CD4-positive, alpha-beta T cell (primary cell): ENCODE results near the gene SRR. TPM values are rescaled to one million over a fixed set of nuclear protein-coding genes. Genes with fewer than 3 reads are reported as not detected.
"Not testable (repeated sequence)": the region's sequence is repeated elsewhere in the genome, so short reads cannot be mapped to it uniquely, and the experiment has no call there.

Experiments used
- ATAC-seq: fragments of 200-7000 bp; cut with Tn5 transposase; one replicate; pipeline ENCODE4 v1.10.0; 2022; ENCODE audit warnings: mild to moderate bottlenecking; ENCODE audit not compliant: poor library complexity
- CTCF ChIA-PET: fragments of 350-600 bp; sonication (Branson Sonifier 250); formaldehyde crosslinking; loops from one replicate; lab custom pipeline; 2021; ENCODE audit warnings: antibody characterized with exemption, inconsistent platforms; lab: Charles Lee
- POLR2A ChIA-PET: fragments of 350-600 bp; sonication (Branson Sonifier 250); formaldehyde crosslinking; loops from one replicate; lab custom pipeline; 2021; ENCODE audit warnings: antibody characterized with exemption, inconsistent platforms; lab: Charles Lee
- DNase-seq, 14 experiments: peaks; one replicate each; pipeline ENCODE4 v3.0.0-alpha.2; 2013 to 2020; ENCODE audit warnings: mixed read lengths in 2 of 14
- H3K27ac ChIP-seq, 2 donors: one replicate each; pipeline versions ENCODE4 v1.5.1 to v1.7.0; 2013; ENCODE audit warnings: low read length in 2 of 2, low read depth in 1 of 2, mild to moderate bottlenecking in 1 of 2
- H3K27me3 ChIP-seq, 2 experiments: 1 replicate in 1 of 2; 2 replicates in 1 of 2; pipeline versions ENCODE4 v1.6.1 to v1.7.0; 2013; ENCODE audit warnings: low read length in 2 of 2, control low read depth in 1 of 2, mild to moderate bottlenecking in 1 of 2, moderate library complexity in 1 of 2; ENCODE audit not compliant: insufficient read depth in 2 of 2, control insufficient read depth in 1 of 2
- H3K36me3 ChIP-seq: one replicate; pipeline ENCODE4 v1.6.1; 2013; ENCODE audit warnings: low read length, control low read depth; ENCODE audit not compliant: insufficient read depth
- H3K4me1 ChIP-seq: one replicate; pipeline ENCODE4 v1.6.1; 2013; ENCODE audit warnings: low read length, control low read depth; ENCODE audit not compliant: insufficient read depth
- H3K4me3 ChIP-seq: one replicate; pipeline ENCODE4 v1.5.1; 2013; ENCODE audit warnings: mild to moderate bottlenecking, low read length, moderate library complexity
- H3K9me3 ChIP-seq, 2 experiments: 1 replicate in 1 of 2; 2 replicates in 1 of 2; pipeline versions ENCODE4 v1.6.1 to v1.7.0; 2013; ENCODE audit warnings: low read length in 2 of 2, mild to moderate bottlenecking in 2 of 2, control low read depth in 1 of 2, moderate library complexity in 1 of 2; ENCODE audit not compliant: control insufficient read depth in 1 of 2, insufficient read depth in 1 of 2
- H3K27ac Mint-ChIP-seq: one replicate; pipeline ENCODE4 v1.8.0; 2020; ENCODE audit warnings: mixed read lengths
- H3K27me3 Mint-ChIP-seq: one replicate; pipeline ENCODE4 v1.8.0; 2021; ENCODE audit warnings: mixed read lengths
- H3K36me3 Mint-ChIP-seq: one replicate; pipeline ENCODE4 v1.8.0; 2021; ENCODE audit warnings: low read depth, mixed read lengths
- H3K4me1 Mint-ChIP-seq: one replicate; pipeline ENCODE4 v1.8.0; 2021; ENCODE audit warnings: low read depth, mixed read lengths
- H3K4me3 Mint-ChIP-seq: one replicate; pipeline ENCODE4 v1.8.0; 2020; ENCODE audit warnings: mild to moderate bottlenecking, mixed read lengths
- H3K9me3 Mint-ChIP-seq: one replicate; pipeline ENCODE4 v1.8.0; 2020; ENCODE audit warnings: mixed read lengths
- CTCF ChIP-seq: fragments of 200-600 bp; IDR thresholded peaks from one replicate; pipeline ENCODE4 v1.8.0; 2022; ENCODE audit warnings: antibody characterized with exemption, mild to moderate bottlenecking
- intact Hi-C, 2 experiments: fragments of 100-400 bp; cut with DNase I in 1 of 2; cut with micrococcal nuclease in 1 of 2; formaldehyde crosslinking; loops; one replicate each; pipeline versions ENCODE4 v1.15.1 to v1.9.0; 2023 to 2025; cut with DNase I, micrococcal nuclease
- polyA plus RNA-seq, 2 donors: library from polyadenylated mRNA; unstranded; fragments of 120-200 nt; gene quantifications; one replicate each; pipeline ENCODE4 v1.2.1, GENCODE V29; 2013
- total RNA-seq, 174 experiments: library from RNA in 2 of 174; stranded (reverse) in 2 of 174; gene quantifications; one replicate each; pipeline ENCODE4 v1.2.3 and lab custom pipeline; 2021 to 2026

Gene SRR
- 1 to 10 TPM; 2.5 to 2.8 TPM for total RNA-seq
- 4.9 TPM for polyA plus RNA-seq (2013, experiment 1 of 2)
- polyA plus RNA-seq (2013, experiment 2 of 2), result 6.5 TPM
- 1.0 to 10.6 (median 3.5) reads per million in 172 experiments for total RNA-seq (lab: John Stamatoyannopoulos, UW)

- Mint-ChIP-seq H3K36me3 (peaks cover 30% of the 10 kb centered on the region), H3K27ac (peak within 1 kb of the TSS; percentile 90), H3K27me3 (no peaks in the 10 kb centered on the region), H3K4me3 (peak within 1 kb of the TSS; percentile 98), H3K9me3 (no peaks in the 10 kb centered on the region), H3K4me1 (peaks cover 55% of the 10 kb centered on the region)
- DNase-seq, result peak; percentile 91 to 98 (median 95)
- ATAC-seq, result peak; percentile 91
- intact Hi-C loops, result loop anchor here (1.0 to 5.0 kb wide), 5 partner anchors 32 to 476 kb away; partner anchors contain the start of gene SMYD4 (in 1 of the 2)
- Histone ChIP-seq H3K36me3 (peaks cover 24% of the 10 kb centered on the region), H3K9me3 (no peaks in the 10 kb centered on the region), H3K4me1 (peaks cover 30% of the 10 kb centered on the region), H3K27me3 (no peaks in the 10 kb centered on the region), H3K4me3 (peak within 1 kb of the TSS; percentile 94), H3K27ac (peak within 1 kb of the TSS; percentile 52 to 84)
- ChIA-PET POLR2A (interaction anchor here (0.5 to 2.5 kb wide), 21 partner anchors 9 to 1102 kb away, joined by 3 to 50 read pairs (median 4); partner anchors contain the start of genes MNT, RPA1, SGSM2 and SMYD4), CTCF (interaction anchor here (1.0 to 1.5 kb wide), 5 partner anchors 37 to 79 kb away, joined by 3 to 6 read pairs (median 4); no protein-coding TSS in a partner anchor)
- no peak for TF ChIP-seq CTCF
Measured at GRCh38 chr17:2303204-2304188, at the start of gene SRR, which contains the start of gene SMG6. Gene SRR (plus strand): TSS chr17:2303950. CDS start chr17:2315561, 11,611 bp downstream. Gene SMG6 (minus strand): TSS chr17:2303785. CDS start chr17:2303720, 65 bp downstream.

- Histone ChIP-seq H3K27ac (peak overlapping the region; percentile 63 to 76), H3K4me1 (peaks cover 66% of the 10 kb centered on the region)
- Mint-ChIP-seq H3K36me3 (peaks cover 47% of the 10 kb centered on the region), H3K27ac (peak overlapping the region; percentile 98), H3K4me3 (peak overlapping the region; percentile 85), H3K4me1 (peaks cover 75% of the 10 kb centered on the region)
- peak in 2 of 14 experiments; percentile 24 to 36 for DNase-seq
- ChIA-PET CTCF (interaction anchor here (0.7 to 3.7 kb wide), 6 partner anchors 13 to 610 kb away, joined by 3 to 24 read pairs (median 4); partner anchors contain the start of gene HIC1), POLR2A (interaction anchor here (0.8 to 2.1 kb wide), 6 partner anchors 9 to 44 kb away, joined by 3 to 12 read pairs (median 4); partner anchors contain the start of genes SMG6 and SRR)
- intact Hi-C loops, H3K36me3 ChIP-seq, H3K4me3 ChIP-seq, H3K27me3 ChIP-seq, H3K9me3 Mint-ChIP-seq, H3K27me3 Mint-ChIP-seq, H3K9me3 ChIP-seq, ATAC-seq: not testable (repeated sequence)
Measured at GRCh38 chr17:2258830-2259229, 44.9 kb upstream of the SRR start.

- ATAC-seq (peak; percentile 55), DNase-seq (peak; percentile 17 to 84 (median 46))
- Histone ChIP-seq H3K9me3 (no peaks in the 10 kb centered on the region), H3K36me3 (no peaks in the 10 kb centered on the region), H3K4me3 (peak overlapping the region; percentile 12), H3K27me3 (no peaks in the 10 kb centered on the region), H3K27ac (peak overlapping the region; percentile 63 to 76), H3K4me1 (peaks cover 68% of the 10 kb centered on the region)
- H3K4me1 Mint-ChIP-seq, result peaks cover 75% of the 10 kb centered on the region
- no peaks in the 10 kb centered on the region for H3K27me3 Mint-ChIP-seq
- ChIA-PET POLR2A (interaction anchor here (0.9 to 2.3 kb wide), 14 partner anchors 8 to 206 kb away, joined by 3 to 16 read pairs (median 5); partner anchors contain the start of genes HIC1, SMG6 and SRR), CTCF (interaction anchor here (1.3 to 3.7 kb wide), 4 partner anchors 15 to 205 kb away, joined by 4 to 24 read pairs (median 4); partner anchors contain the start of gene HIC1)
- peak overlapping the region; percentile 98 for H3K27ac Mint-ChIP-seq
- H3K4me3 Mint-ChIP-seq, result peak overlapping the region; percentile 85
- peaks cover 42% of the 10 kb centered on the region for H3K36me3 Mint-ChIP-seq
- intact Hi-C loops, result loop anchor here in 1 of 2 experiments (5.0 kb wide), 2 partner anchors 208 to 543 kb away; no protein-coding TSS in a partner anchor
- H3K9me3 Mint-ChIP-seq, result no peaks in the 10 kb centered on the region
- no peak for TF ChIP-seq CTCF
Measured at GRCh38 chr17:2259769-2260536, 43.8 kb upstream of the SRR start.
